WTC11 (cell line): ENCODE results near the gene CEACAM19. TPM values are rescaled to one million over a fixed set of nuclear protein-coding genes. Genes with fewer than 3 reads are reported as not detected.

Source experiments
- ATAC-seq: fragments of 200-7000 bp; cut with Tn5 transposase; 2 replicates; pipeline ENCODE4 v1.10.0; 2021; ENCODE audit warnings: mild to moderate bottlenecking, moderate library complexity
- CTCF ChIA-PET: fragments of 300-600 bp; sonication (Branson Sonifier 250); formaldehyde crosslinking; loops from one replicate; lab custom pipeline; 2021; ENCODE audit warnings: antibody characterized with exemption; lab: Charles Lee
- POLR2A ChIA-PET: fragments of 350-600 bp; sonication (Branson Sonifier 250); formaldehyde crosslinking; loops from one replicate; lab custom pipeline; 2021; ENCODE audit warnings: antibody characterized with exemption; lab: Charles Lee
- DNase-seq: peaks from one replicate; pipeline ENCODE4 v3.0.0; 2021; ENCODE audit warnings: low spot score
- H3K27ac Mint-ChIP-seq: 2 replicates; pipeline ENCODE4 v1.8.0; 2021; ENCODE audit warnings: mixed read lengths
- H3K27me3 Mint-ChIP-seq: 2 replicates; pipeline ENCODE4 v1.8.0; 2021; ENCODE audit warnings: low read depth, mild to moderate bottlenecking, moderate library complexity, mixed read lengths
- H3K36me3 Mint-ChIP-seq: 2 replicates; pipeline ENCODE4 v1.8.0; 2021; ENCODE audit warnings: mixed read lengths
- H3K4me1 Mint-ChIP-seq: 2 replicates; pipeline ENCODE4 v1.8.0; 2022; ENCODE audit warnings: mixed read lengths
- H3K4me3 Mint-ChIP-seq: 2 replicates; pipeline ENCODE4 v1.8.0; 2021; ENCODE audit warnings: mild to moderate bottlenecking, moderate library complexity, mixed read lengths
- H3K9me3 Mint-ChIP-seq: 2 replicates; pipeline ENCODE4 v1.8.0; 2021; ENCODE audit warnings: mixed read lengths
- IRF2 ChIP-seq: sonication (generic); formaldehyde crosslinking; IDR thresholded peaks from 2 replicates; pipeline ENCODE4 v1.8.0; 2022; ENCODE audit warnings: low read depth, missing genetic modification reagents, borderline replicate concordance
- JAZF1 ChIP-seq: fragments of 250-450 bp; sonication (Bioruptor Pico); IDR thresholded peaks from 2 replicates; pipeline ENCODE4 v1.9.0; 2021; ENCODE audit warnings: moderate library complexity, mild to moderate bottlenecking, inconsistent platforms
- NFATC4 ChIP-seq: fragments of 250-450 bp; sonication (Bioruptor Pico); IDR thresholded peaks from 2 replicates; pipeline ENCODE4 v1.9.0; 2021; ENCODE audit warnings: mild to moderate bottlenecking
- NFE2L1 ChIP-seq: sonication (generic); formaldehyde crosslinking; IDR thresholded peaks from 2 replicates; pipeline ENCODE4 v1.8.1; 2023; ENCODE audit warnings: missing genetic modification reagents
- NR2C2 ChIP-seq: sonication (generic); formaldehyde crosslinking; IDR thresholded peaks from 2 replicates; pipeline ENCODE4 v1.8.0; 2022; ENCODE audit warnings: mild to moderate bottlenecking, missing genetic modification reagents
- NR3C1 ChIP-seq: sonication (generic); formaldehyde crosslinking; conservative IDR thresholded peaks from 2 replicates; pipeline ENCODE4 v1.8.1; 2023; ENCODE audit warnings: low read depth, mild to moderate bottlenecking, missing genetic modification reagents
- PREB ChIP-seq: sonication (generic); formaldehyde crosslinking; IDR thresholded peaks from 2 replicates; pipeline ENCODE4 v1.8.1; 2022; ENCODE audit warnings: mild to moderate bottlenecking, missing genetic modification reagents, moderate library complexity, borderline replicate concordance
- SMAD3 ChIP-seq: sonication (generic); formaldehyde crosslinking; IDR thresholded peaks from 2 replicates; pipeline ENCODE4 v1.8.0; 2022; ENCODE audit warnings: missing genetic modification reagents, mild to moderate bottlenecking, borderline replicate concordance
- TP53 ChIP-seq: sonication (generic); formaldehyde crosslinking; IDR thresholded peaks from 2 replicates; pipeline ENCODE4 v1.8.1; 2023; ENCODE audit warnings: mild to moderate bottlenecking, missing genetic modification reagents
- ZNF138 ChIP-seq: sonication (generic); formaldehyde crosslinking; conservative IDR thresholded peaks from 2 replicates; pipeline ENCODE4 v1.8.1; 2022; ENCODE audit warnings: mild to moderate bottlenecking, moderate library complexity, missing genetic modification reagents
- ZNF219 ChIP-seq: sonication (generic); formaldehyde crosslinking; IDR thresholded peaks from 2 replicates; pipeline ENCODE4 v1.8.0; 2023; ENCODE audit warnings: missing genetic modification reagents, mild to moderate bottlenecking, borderline replicate concordance
- ZNF263 ChIP-seq: sonication (generic); formaldehyde crosslinking; IDR thresholded peaks from 2 replicates; pipeline ENCODE4 v1.8.1; 2022; ENCODE audit warnings: low read depth, mild to moderate bottlenecking, moderate library complexity, missing genetic modification reagents
- ZNF317 ChIP-seq: sonication (generic); formaldehyde crosslinking; IDR thresholded peaks from 2 replicates; pipeline ENCODE4 v1.8.1; 2023; ENCODE audit warnings: low read depth, mild to moderate bottlenecking, moderate library complexity, missing genetic modification reagents, borderline replicate concordance
- ZNF423 ChIP-seq: fragments of 250-450 bp; sonication (Bioruptor Pico); IDR thresholded peaks from 2 replicates; pipeline ENCODE4 v2.1.2; 2022; ENCODE audit warnings: mild to moderate bottlenecking, moderate library complexity
- total RNA-seq: library from RNA; stranded (reverse); gene quantifications from 3 replicates; pipeline ENCODE4 v1.2.3, GENCODE V29; 2021
- TF ChIP-seq, protein P1 (sequence below): fragments of 200-600 bp; IDR thresholded peaks from 2 replicates; pipeline ENCODE4 v1.8.0; 2022; ENCODE audit warnings: antibody characterized with exemption
- TF ChIP-seq, protein P2 (sequence below): fragments of 250-450 bp; sonication (Bioruptor Pico); IDR thresholded peaks from 2 replicates; pipeline ENCODE4 v1.9.0; 2021; ENCODE audit warnings: mild to moderate bottlenecking, borderline replicate concordance
- TF ChIP-seq, protein P3 (sequence below): fragments of 250-450 bp; sonication (Bioruptor Pico); IDR thresholded peaks from 2 replicates; pipeline ENCODE4 v1.9.0; 2021; ENCODE audit warnings: moderate library complexity, mild to moderate bottlenecking, inconsistent platforms, borderline replicate concordance
- TF ChIP-seq, protein P4 (sequence below): sonication (generic); formaldehyde crosslinking; IDR thresholded peaks from 2 replicates; pipeline ENCODE4 v1.8.0; 2022; ENCODE audit warnings: missing genetic modification reagents
- TF ChIP-seq, protein P5 (sequence below): sonication (generic); formaldehyde crosslinking; IDR thresholded peaks from 2 replicates; pipeline ENCODE4 v1.8.1; 2022; ENCODE audit warnings: low read depth, missing genetic modification reagents, borderline replicate concordance
- TF ChIP-seq, protein P6 (sequence below): sonication (generic); formaldehyde crosslinking; conservative IDR thresholded peaks from 2 replicates; pipeline ENCODE4 v1.8.1; 2022; ENCODE audit warnings: mild to moderate bottlenecking, missing genetic modification reagents
- TF ChIP-seq, protein P7 (sequence below): sonication (generic); formaldehyde crosslinking; IDR thresholded peaks from 2 replicates; pipeline ENCODE4 v1.8.1; 2023; ENCODE audit warnings: mild to moderate bottlenecking, missing genetic modification reagents, moderate library complexity

CEACAM19 gene
- total RNA-seq, 1 experiment from 2014 or later, result 2.9 TPM

DNA sequence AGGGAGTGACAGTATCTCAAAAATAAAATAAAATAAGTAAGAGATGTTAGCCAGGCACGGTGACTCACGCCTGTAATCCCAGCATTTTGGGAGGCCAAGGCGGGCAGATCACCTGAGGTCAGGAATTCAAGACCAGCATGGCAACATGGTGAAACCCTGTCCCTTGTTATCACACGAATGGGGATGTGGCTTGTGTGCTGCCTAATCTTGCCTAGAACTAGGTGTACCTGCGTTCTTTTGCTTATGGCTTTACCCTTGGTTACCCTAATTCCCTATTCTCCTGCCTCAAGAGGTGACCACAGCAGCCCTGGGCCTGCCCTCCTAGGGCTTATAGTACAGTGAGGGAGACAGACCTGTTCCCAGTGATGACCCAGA lies 33.9 kb upstream of the CEACAM19 start:
- H3K4me1 Mint-ChIP-seq, result peaks cover 19% of the 10 kb centered on the region
- H3K27me3 Mint-ChIP-seq, result peaks cover 20% of the 10 kb centered on the region
- POLR2A ChIA-PET, result no interaction called here
- no peak for TF ChIP-seq ZNF263 (CRISPR knock-in tag)
- TF ChIP-seq, protein P1, sequence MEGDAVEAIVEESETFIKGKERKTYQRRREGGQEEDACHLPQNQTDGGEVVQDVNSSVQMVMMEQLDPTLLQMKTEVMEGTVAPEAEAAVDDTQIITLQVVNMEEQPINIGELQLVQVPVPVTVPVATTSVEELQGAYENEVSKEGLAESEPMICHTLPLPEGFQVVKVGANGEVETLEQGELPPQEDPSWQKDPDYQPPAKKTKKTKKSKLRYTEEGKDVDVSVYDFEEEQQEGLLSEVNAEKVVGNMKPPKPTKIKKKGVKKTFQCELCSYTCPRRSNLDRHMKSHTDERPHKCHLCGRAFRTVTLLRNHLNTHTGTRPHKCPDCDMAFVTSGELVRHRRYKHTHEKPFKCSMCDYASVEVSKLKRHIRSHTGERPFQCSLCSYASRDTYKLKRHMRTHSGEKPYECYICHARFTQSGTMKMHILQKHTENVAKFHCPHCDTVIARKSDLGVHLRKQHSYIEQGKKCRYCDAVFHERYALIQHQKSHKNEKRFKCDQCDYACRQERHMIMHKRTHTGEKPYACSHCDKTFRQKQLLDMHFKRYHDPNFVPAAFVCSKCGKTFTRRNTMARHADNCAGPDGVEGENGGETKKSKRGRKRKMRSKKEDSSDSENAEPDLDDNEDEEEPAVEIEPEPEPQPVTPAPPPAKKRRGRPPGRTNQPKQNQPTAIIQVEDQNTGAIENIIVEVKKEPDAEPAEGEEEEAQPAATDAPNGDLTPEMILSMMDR, result no peak
- TF ChIP-seq, protein P2, sequence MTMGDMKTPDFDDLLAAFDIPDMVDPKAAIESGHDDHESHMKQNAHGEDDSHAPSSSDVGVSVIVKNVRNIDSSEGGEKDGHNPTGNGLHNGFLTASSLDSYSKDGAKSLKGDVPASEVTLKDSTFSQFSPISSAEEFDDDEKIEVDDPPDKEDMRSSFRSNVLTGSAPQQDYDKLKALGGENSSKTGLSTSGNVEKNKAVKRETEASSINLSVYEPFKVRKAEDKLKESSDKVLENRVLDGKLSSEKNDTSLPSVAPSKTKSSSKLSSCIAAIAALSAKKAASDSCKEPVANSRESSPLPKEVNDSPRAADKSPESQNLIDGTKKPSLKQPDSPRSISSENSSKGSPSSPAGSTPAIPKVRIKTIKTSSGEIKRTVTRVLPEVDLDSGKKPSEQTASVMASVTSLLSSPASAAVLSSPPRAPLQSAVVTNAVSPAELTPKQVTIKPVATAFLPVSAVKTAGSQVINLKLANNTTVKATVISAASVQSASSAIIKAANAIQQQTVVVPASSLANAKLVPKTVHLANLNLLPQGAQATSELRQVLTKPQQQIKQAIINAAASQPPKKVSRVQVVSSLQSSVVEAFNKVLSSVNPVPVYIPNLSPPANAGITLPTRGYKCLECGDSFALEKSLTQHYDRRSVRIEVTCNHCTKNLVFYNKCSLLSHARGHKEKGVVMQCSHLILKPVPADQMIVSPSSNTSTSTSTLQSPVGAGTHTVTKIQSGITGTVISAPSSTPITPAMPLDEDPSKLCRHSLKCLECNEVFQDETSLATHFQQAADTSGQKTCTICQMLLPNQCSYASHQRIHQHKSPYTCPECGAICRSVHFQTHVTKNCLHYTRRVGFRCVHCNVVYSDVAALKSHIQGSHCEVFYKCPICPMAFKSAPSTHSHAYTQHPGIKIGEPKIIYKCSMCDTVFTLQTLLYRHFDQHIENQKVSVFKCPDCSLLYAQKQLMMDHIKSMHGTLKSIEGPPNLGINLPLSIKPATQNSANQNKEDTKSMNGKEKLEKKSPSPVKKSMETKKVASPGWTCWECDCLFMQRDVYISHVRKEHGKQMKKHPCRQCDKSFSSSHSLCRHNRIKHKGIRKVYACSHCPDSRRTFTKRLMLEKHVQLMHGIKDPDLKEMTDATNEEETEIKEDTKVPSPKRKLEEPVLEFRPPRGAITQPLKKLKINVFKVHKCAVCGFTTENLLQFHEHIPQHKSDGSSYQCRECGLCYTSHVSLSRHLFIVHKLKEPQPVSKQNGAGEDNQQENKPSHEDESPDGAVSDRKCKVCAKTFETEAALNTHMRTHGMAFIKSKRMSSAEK (CRISPR knock-in tag), result no peak
- TF ChIP-seq, protein P3, sequence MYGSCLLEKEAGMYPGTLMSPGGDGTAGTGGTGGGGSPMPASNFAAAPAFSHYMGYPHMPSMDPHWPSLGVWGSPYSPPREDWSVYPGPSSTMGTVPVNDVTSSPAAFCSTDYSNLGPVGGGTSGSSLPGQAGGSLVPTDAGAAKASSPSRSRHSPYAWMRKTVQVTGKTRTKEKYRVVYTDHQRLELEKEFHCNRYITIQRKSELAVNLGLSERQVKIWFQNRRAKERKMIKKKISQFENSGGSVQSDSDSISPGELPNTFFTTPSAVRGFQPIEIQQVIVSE (CRISPR knock-in tag), result no peak
- no peak for TF ChIP-seq IRF2 (CRISPR knock-in tag)
- TF ChIP-seq NFATC4 (CRISPR knock-in tag), result no peak
- TF ChIP-seq, protein P4, sequence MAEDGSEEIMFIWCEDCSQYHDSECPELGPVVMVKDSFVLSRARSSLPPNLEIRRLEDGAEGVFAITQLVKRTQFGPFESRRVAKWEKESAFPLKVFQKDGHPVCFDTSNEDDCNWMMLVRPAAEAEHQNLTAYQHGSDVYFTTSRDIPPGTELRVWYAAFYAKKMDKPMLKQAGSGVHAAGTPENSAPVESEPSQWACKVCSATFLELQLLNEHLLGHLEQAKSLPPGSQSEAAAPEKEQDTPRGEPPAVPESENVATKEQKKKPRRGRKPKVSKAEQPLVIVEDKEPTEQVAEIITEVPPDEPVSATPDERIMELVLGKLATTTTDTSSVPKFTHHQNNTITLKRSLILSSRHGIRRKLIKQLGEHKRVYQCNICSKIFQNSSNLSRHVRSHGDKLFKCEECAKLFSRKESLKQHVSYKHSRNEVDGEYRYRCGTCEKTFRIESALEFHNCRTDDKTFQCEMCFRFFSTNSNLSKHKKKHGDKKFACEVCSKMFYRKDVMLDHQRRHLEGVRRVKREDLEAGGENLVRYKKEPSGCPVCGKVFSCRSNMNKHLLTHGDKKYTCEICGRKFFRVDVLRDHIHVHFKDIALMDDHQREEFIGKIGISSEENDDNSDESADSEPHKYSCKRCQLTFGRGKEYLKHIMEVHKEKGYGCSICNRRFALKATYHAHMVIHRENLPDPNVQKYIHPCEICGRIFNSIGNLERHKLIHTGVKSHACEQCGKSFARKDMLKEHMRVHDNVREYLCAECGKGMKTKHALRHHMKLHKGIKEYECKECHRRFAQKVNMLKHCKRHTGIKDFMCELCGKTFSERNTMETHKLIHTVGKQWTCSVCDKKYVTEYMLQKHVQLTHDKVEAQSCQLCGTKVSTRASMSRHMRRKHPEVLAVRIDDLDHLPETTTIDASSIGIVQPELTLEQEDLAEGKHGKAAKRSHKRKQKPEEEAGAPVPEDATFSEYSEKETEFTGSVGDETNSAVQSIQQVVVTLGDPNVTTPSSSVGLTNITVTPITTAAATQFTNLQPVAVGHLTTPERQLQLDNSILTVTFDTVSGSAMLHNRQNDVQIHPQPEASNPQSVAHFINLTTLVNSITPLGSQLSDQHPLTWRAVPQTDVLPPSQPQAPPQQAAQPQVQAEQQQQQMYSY (CRISPR knock-in tag), result no peak
- no peak for TF ChIP-seq ZNF219 (CRISPR knock-in tag)
- TF ChIP-seq ZNF423 (CRISPR knock-in tag), result no peak
- no peak for TF ChIP-seq JAZF1 (CRISPR knock-in tag)
- TF ChIP-seq SMAD3, result no peak
- no peak for TF ChIP-seq PREB (CRISPR knock-in tag)
- H3K36me3 Mint-ChIP-seq, result peaks cover 9% of the 10 kb centered on the region; the same call in 1 of the 2 replicates
- no peak overlapping the region for H3K27ac Mint-ChIP-seq
- no peak overlapping the region for H3K4me3 Mint-ChIP-seq
- no peak for ATAC-seq
- CTCF ChIA-PET, result interaction anchor here (1.5 kb wide), 2 partner anchors 27 to 60 kb away, joined by 5 to 7 read pairs; no protein-coding TSS in a partner anchor
- DNase-seq, result no peak
- peaks cover 12% of the 10 kb centered on the region for H3K9me3 Mint-ChIP-seq

DNA sequence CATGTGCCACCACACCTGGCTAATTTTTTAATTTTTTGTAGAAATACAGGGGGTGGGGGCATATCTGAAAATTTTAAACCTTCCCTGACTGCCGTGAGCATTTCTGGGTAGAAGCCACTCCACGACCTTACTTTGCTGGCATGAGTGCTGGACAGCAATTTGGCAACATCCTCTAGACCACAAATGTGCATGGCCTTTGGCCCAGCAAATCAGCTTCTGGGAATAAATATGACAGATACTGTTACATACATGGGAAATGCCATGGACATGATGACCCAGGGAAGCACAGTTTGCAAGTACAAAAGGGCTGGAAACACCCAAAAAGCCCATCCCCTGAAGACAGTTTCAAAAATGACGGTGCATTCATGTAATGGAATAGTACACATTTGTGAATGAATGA lies 30.8 kb upstream of the CEACAM19 start:
- DNase-seq (no peak), ATAC-seq (no peak)
- ChIA-PET CTCF (interaction anchor here (0.8 to 1.7 kb wide), 3 partner anchors 58 to 70 kb away, joined by 3 to 4 read pairs (median 3); no protein-coding TSS in a partner anchor), POLR2A (interaction anchor here (0.7 to 1.0 kb wide), 2 partner anchors 26 to 88 kb away, joined by 4 read pairs; no protein-coding TSS in a partner anchor)
- no peaks in the 10 kb centered on the region for H3K4me1 Mint-ChIP-seq
- peaks cover 24% of the 10 kb centered on the region for H3K27me3 Mint-ChIP-seq
- H3K27ac Mint-ChIP-seq, result no peak overlapping the region
- no peaks in the 10 kb centered on the region; the same call in 1 of the 2 replicates for H3K36me3 Mint-ChIP-seq
- H3K9me3 Mint-ChIP-seq, result 0 out of 2 replicates have a peak, but pooled peaks cover under 1% of the 10 kb centered on the region
- H3K4me3 Mint-ChIP-seq, result no peak overlapping the region
- no peak for TF ChIP-seq ZNF138 (CRISPR knock-in tag)
- no peak for TF ChIP-seq NR2C2 (CRISPR knock-in tag)
- TF ChIP-seq NR3C1 (CRISPR knock-in tag), result no peak
- TF ChIP-seq ZNF317 (CRISPR knock-in tag), result no peak
- TF ChIP-seq NFE2L1 (CRISPR knock-in tag), result no peak
- TF ChIP-seq, protein P5, sequence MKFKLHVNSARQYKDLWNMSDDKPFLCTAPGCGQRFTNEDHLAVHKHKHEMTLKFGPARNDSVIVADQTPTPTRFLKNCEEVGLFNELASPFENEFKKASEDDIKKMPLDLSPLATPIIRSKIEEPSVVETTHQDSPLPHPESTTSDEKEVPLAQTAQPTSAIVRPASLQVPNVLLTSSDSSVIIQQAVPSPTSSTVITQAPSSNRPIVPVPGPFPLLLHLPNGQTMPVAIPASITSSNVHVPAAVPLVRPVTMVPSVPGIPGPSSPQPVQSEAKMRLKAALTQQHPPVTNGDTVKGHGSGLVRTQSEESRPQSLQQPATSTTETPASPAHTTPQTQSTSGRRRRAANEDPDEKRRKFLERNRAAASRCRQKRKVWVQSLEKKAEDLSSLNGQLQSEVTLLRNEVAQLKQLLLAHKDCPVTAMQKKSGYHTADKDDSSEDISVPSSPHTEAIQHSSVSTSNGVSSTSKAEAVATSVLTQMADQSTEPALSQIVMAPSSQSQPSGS (CRISPR knock-in tag), result no peak
- no peak for TF ChIP-seq TP53
- TF ChIP-seq, protein P6, sequence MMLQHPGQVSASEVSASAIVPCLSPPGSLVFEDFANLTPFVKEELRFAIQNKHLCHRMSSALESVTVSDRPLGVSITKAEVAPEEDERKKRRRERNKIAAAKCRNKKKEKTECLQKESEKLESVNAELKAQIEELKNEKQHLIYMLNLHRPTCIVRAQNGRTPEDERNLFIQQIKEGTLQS (CRISPR knock-in tag), result no peak
- TF ChIP-seq, protein P7, sequence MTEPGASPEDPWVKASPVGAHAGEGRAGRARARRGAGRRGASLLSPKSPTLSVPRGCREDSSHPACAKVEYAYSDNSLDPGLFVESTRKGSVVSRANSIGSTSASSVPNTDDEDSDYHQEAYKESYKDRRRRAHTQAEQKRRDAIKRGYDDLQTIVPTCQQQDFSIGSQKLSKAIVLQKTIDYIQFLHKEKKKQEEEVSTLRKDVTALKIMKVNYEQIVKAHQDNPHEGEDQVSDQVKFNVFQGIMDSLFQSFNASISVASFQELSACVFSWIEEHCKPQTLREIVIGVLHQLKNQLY (CRISPR knock-in tag), result no peak
